Astrocyte of the spinal cord (primary cell): Measurements from ENCODE around the gene PRSS57.

Experiments used
- DNase-seq: peaks from one replicate; pipeline ENCODE4 v3.0.0; 2011; ENCODE audit warnings: low read depth, low spot score
- H3K4me3 ChIP-seq: 2 replicates; pipeline ENCODE4 v1.5.1; 2011; ENCODE audit warnings: low read depth, mild to moderate bottlenecking, low read length, moderate library complexity
- in situ Hi-C: cut with HindIII; loops from 2 replicates; pipeline ENCODE4 v1.10.0; 2017; ENCODE audit warnings: low sequenced_read_pairs
- TF ChIP-seq, protein P1 (sequence below): IDR thresholded peaks from 2 replicates; pipeline ENCODE4 v1.5.1; 2012; ENCODE audit warnings: low read depth, mild to moderate bottlenecking, low read length, inconsistent platforms

PRSS57 gene

GRCh38 chr19:664913-665443 lies 30.3 kb downstream of the PRSS57 start:
- DNase-seq = peak; percentile 76
- no peak overlapping the region for H3K4me3 ChIP-seq
- in situ Hi-C loops = no loop called here
- TF ChIP-seq, protein P1, sequence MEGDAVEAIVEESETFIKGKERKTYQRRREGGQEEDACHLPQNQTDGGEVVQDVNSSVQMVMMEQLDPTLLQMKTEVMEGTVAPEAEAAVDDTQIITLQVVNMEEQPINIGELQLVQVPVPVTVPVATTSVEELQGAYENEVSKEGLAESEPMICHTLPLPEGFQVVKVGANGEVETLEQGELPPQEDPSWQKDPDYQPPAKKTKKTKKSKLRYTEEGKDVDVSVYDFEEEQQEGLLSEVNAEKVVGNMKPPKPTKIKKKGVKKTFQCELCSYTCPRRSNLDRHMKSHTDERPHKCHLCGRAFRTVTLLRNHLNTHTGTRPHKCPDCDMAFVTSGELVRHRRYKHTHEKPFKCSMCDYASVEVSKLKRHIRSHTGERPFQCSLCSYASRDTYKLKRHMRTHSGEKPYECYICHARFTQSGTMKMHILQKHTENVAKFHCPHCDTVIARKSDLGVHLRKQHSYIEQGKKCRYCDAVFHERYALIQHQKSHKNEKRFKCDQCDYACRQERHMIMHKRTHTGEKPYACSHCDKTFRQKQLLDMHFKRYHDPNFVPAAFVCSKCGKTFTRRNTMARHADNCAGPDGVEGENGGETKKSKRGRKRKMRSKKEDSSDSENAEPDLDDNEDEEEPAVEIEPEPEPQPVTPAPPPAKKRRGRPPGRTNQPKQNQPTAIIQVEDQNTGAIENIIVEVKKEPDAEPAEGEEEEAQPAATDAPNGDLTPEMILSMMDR = peak; percentile 94

- in situ Hi-C loops = no loop called here
- peak overlapping the region; percentile 39 for H3K4me3 ChIP-seq
- TF ChIP-seq, protein P1 = no peak
- no peak for DNase-seq
Observed at GRCh38 chr19:663682-664117, 31.6 kb downstream of the PRSS57 start.

DNA sequence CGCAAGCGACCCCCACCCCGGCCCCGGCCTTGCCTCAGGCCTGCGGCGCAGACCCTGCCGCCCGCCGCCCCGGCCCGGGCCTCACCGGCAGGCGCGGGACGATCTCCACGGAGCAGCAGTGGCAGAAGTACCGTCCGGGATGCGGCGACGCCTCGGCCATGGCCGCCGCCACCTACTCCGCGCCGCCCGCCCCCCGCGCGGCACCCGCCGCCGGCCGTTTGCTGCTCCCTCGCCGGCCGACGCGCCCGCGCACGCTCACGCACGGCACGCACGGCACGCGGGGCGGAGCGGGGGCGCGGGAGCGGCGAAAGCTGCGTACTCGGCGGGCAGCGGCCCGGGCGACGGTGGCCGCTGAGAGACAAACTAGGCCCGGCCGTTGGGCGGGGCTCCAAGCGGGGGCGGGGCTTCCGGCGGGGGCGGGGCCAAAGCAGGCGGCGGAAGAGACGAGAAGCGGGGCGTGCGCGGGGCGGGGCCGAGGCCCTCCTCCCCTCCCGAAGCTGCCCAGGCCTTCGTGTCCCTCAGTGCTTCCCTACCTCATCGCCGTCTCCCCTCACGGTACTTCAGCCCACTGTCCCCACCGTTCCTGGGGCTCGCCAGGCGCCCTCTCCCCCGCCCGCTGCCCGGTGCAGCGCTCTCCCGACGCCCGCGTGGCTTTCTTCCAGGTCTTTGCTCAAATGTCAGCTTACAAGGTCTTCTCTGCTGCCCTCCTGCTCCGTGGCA lies 32.1 kb downstream of the PRSS57 start, which contains the start of gene RNF126:
Gene RNF126 (minus strand): TSS at position 253 of the 720 bp plus-strand sequence. CDS start 93 bp downstream, at position 160.
- in situ Hi-C loops = no loop called here
- H3K4me3 ChIP-seq = peak within 1 kb of the TSS; percentile 76
- peak; percentile 90 for DNase-seq
- TF ChIP-seq, protein P1 = no peak

DNA sequence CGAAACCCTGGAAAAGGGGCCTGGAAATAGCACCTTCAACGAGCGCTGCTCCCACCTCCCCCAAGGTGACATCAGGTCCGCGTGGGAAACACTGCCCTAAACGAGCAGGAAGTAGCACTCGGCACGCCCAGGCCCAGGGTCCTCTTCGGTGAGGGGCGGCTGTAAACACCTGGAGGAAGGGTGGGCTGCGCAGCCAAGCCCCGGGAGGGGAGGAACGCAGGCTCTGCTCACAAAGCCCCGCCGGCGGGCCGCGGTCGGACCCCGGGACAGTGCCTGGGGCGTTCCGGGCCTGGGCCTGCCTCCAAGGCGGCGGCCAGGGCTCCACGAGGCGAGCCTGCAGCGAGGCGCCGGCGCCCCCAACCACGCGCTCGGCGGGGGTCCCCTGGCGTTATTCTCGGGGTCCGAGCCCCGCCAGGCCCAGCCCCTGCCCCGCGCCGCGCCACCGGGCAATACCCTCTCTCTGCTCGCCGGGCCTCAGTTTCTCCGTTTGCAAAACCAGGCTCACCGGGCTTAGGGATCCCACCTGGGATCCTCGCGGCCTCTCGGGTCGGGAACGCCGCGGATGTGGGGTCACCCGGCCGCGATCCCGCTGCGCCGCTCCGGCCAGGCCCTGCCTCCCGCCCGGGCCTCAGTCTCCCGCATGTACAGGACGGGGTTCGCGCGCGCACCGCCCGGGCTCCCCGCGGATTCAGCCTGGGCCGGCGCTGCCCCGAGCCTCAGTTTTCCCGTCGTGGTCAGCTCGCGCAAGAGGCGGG lies 32.9 kb downstream of the PRSS57 start:
- TF ChIP-seq, protein P1 = no peak
- peak overlapping the region; percentile 76 for H3K4me3 ChIP-seq
- in situ Hi-C loops = no loop called here
- peak; percentile 31 for DNase-seq

DNA sequence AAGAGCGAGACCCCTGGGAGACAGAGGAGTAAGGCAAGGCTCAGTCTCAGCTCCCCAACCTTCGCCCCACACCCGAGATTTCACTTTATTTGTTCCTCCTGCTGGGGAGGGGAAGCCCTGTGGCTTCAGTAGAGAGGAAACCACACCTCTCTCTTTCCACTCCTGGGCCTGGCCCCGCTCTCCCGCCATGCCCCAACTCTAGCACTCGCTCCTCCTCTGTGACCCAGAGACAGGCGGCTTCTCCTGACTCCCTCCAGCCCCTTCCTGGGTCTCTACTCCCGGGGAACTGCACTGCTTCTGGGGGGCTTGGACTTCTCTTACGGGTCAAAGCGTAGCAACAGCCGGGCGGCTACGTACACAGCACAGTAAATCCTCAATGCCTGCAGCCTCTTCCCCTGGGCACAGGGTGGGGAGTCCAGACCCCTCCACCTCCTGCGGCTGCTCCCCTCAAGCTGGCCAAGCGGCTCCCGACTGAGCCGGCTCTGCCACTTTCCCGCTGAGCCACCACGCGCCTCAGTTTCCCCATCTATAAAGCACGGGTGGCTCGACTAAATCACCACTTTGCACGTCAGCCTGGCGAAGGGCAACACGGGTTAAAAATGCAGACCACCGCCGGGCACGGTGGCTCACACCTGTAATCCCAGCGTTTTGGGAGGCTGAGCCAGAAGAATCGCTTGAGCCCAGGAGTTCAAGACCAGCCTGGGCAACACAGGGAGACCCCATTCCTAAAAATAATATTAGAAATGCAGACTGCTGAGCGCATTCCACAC lies 33.6 kb downstream of the PRSS57 start:
- in situ Hi-C loops = no loop called here
- peak overlapping the region; percentile 76 for H3K4me3 ChIP-seq
- DNase-seq = no peak
- TF ChIP-seq, protein P1 = no peak
